Adrenal gland (tissue), 5 donors: Measurements from ENCODE around the gene PIGU.

ENCODE experiments used
- CTCF ChIP-seq, 6 experiments: fragments of 450-650 bp in 4 of 6; fragments of 200-600 bp in 2 of 6; sonication (generic) in 1 of 6; IDR thresholded peaks; 1 replicate in 5 of 6; 2 replicates in 1 of 6; pipeline versions ENCODE4 v1.5.1 to v1.8.0; 2016 to 2021; ENCODE audit warnings: antibody characterized with exemption in 6 of 6, mild to moderate bottlenecking in 2 of 6, moderate library complexity in 1 of 6
- POLR2A ChIP-seq, 2 donors: fragments of 450-650 bp; IDR thresholded peaks; one replicate each; pipeline ENCODE4 v1.6.1; 2017; ENCODE audit warnings: antibody characterized with exemption in 2 of 2, mild to moderate bottlenecking in 2 of 2, moderate library complexity in 1 of 2
- donor health status: DM: no; HTN: no; CAD: no.

GRCh38 chr20:34604980-34605788 lies 71.7 kb downstream of the PIGU start:
- TF ChIP-seq CTCF (IDR thresholded peaks at IDR 0.05) (no peak), POLR2A (IDR thresholded peaks at IDR 0.05) (no peak)
